Neuronal stem cell (in vitro differentiated cells): ENCODE data around the gene AOAH.

Experiments
- DNase-seq: peaks from one replicate; pipeline ENCODE4 v3.0.0-alpha.2; 2013; ENCODE audit warnings: low spot score
- H2AFZ ChIP-seq: one replicate; pipeline ENCODE4 v1.6.1; 2013; ENCODE audit warnings: mild to moderate bottlenecking, low read length, inconsistent platforms
- H2AK5ac ChIP-seq: 2 replicates; pipeline ENCODE4 v1.6.1; 2013; ENCODE audit warnings: low read depth, mild to moderate bottlenecking, inconsistent platforms, low read length, moderate library complexity, mixed read lengths
- H2BK120ac ChIP-seq: 2 replicates; pipeline ENCODE4 v1.6.1; 2013; ENCODE audit warnings: low read depth, mild to moderate bottlenecking, inconsistent platforms, low read length, moderate library complexity, mixed read lengths
- H2BK12ac ChIP-seq: one replicate; pipeline ENCODE4 v1.6.1; 2013; ENCODE audit warnings: low read length, inconsistent platforms
- H2BK15ac ChIP-seq: 2 replicates; pipeline ENCODE4 v1.6.1; 2013; ENCODE audit warnings: mild to moderate bottlenecking, low read length, inconsistent platforms, mixed read lengths
- H2BK5ac ChIP-seq: one replicate; pipeline ENCODE4 v1.6.1; 2013; ENCODE audit warnings: inconsistent platforms, mild to moderate bottlenecking, low read length, moderate library complexity
- H3K14ac ChIP-seq: one replicate; pipeline ENCODE4 v1.6.1; 2013; ENCODE audit warnings: low read length, inconsistent platforms
- H3K18ac ChIP-seq: 2 replicates; pipeline ENCODE4 v1.6.1; 2013; ENCODE audit warnings: low read length, inconsistent platforms
- H3K23ac ChIP-seq: 2 replicates; pipeline ENCODE4 v1.6.1; 2013; ENCODE audit warnings: low read depth, mild to moderate bottlenecking, mixed read lengths, low read length, inconsistent platforms; ENCODE audit not compliant: poor library complexity
- H3K27ac ChIP-seq: replicated peaks from 3 replicates; pipeline ENCODE4 v1.5.1; 2013; ENCODE audit warnings: low read length, inconsistent platforms
- H3K27me3 ChIP-seq, 3 experiments: 2 replicates each; pipeline ENCODE4 v1.6.1; 2013; ENCODE audit warnings: low read length in 3 of 3, mild to moderate bottlenecking in 2 of 3, inconsistent platforms in 1 of 3, low read depth in 1 of 3, mixed read lengths in 1 of 3, moderate library complexity in 1 of 3; ENCODE audit not compliant: control insufficient read depth in 3 of 3, insufficient read depth in 3 of 3
- H3K36me3 ChIP-seq, 2 donors: replicated peaks in 1 of 2; 2 replicates each; pipeline ENCODE4 v1.6.1; 2013; ENCODE audit warnings: low read length in 2 of 2; ENCODE audit not compliant: control insufficient read depth in 2 of 2, insufficient read depth in 2 of 2
- H3K4ac ChIP-seq: 2 replicates; pipeline ENCODE4 v1.6.1; 2013; ENCODE audit warnings: inconsistent platforms, mild to moderate bottlenecking, low read length, moderate library complexity
- H3K4me1 ChIP-seq, 2 donors: 1 replicate in 1 of 2; 2 replicates in 1 of 2; pipeline ENCODE4 v1.6.1; 2013; ENCODE audit warnings: low read length in 2 of 2, low read depth in 1 of 2; ENCODE audit not compliant: control insufficient read depth in 2 of 2, insufficient read depth in 1 of 2
- H3K4me2 ChIP-seq: one replicate; pipeline ENCODE4 v1.6.1; 2013; ENCODE audit warnings: mild to moderate bottlenecking, low read length, inconsistent platforms; ENCODE audit not compliant: insufficient read depth, poor library complexity, severe bottlenecking
- H3K4me3 ChIP-seq, 2 donors: 2 replicates each; pipeline ENCODE4 v1.5.1; 2013; ENCODE audit warnings: low read length in 2 of 2, mild to moderate bottlenecking in 2 of 2, inconsistent platforms in 1 of 2, moderate library complexity in 1 of 2
- H3K79me1 ChIP-seq: one replicate; pipeline ENCODE4 v1.6.1; 2013; ENCODE audit warnings: low read depth, mild to moderate bottlenecking, inconsistent platforms, low read length, moderate library complexity
- H3K9ac ChIP-seq: one replicate; pipeline ENCODE4 v1.6.1; 2013; ENCODE audit warnings: mild to moderate bottlenecking, low read depth, low read length, inconsistent platforms; ENCODE audit not compliant: poor library complexity
- H3K9me3 ChIP-seq, 2 donors: replicated peaks in 1 of 2; 2 replicates each; pipeline versions ENCODE3 to v1.6.1; 2013; ENCODE audit warnings: low read length in 2 of 2, mild to moderate bottlenecking in 2 of 2, inconsistent platforms in 1 of 2, low read depth in 1 of 2, mixed read lengths in 1 of 2, moderate library complexity in 1 of 2; ENCODE audit not compliant: control insufficient read depth in 2 of 2, insufficient read depth in 1 of 2
- H4K8ac ChIP-seq: one replicate; pipeline ENCODE4 v1.6.1; 2013; ENCODE audit warnings: low read depth, mild to moderate bottlenecking, inconsistent platforms, low read length, moderate library complexity
- H4K91ac ChIP-seq: one replicate; pipeline ENCODE4 v1.6.1; 2013; ENCODE audit warnings: low read length, low read depth, mild to moderate bottlenecking, inconsistent platforms; ENCODE audit not compliant: poor library complexity
- WGBS, 2 donors: extraction: QIAGEN DNeasy Blood & Tissue Kit; methylation state at CpG; one replicate each; pipeline ENCODE4 v1.1.7; 2013; ENCODE audit warnings: missing lambda C conversion rate in 2 of 2, mixed read lengths in 1 of 2; ENCODE audit not compliant: insufficient read length in 2 of 2, insufficient replicate concordance in 1 of 2; ENCODE audit errors: extremely low coverage in 2 of 2; 5-methylcytosine and 5-hydroxymethylcytosine counted together

The AOAH gene

GRCh38 chr7:36736090-36736898 lies 12.0 kb upstream of the AOAH start:
- no peaks in the 10 kb centered on the region for H3K27me3 ChIP-seq

GRCh38 chr7:36735172-36735571 lies 10.9 kb upstream of the AOAH start:
- no peak overlapping the region for H2BK12ac ChIP-seq
- no peak overlapping the region for H3K23ac ChIP-seq
- no peak overlapping the region for H2BK5ac ChIP-seq
- H2AK5ac ChIP-seq, result no peak overlapping the region
- no peak overlapping the region for H2AFZ ChIP-seq
- H3K4ac ChIP-seq, result no peak overlapping the region
- no peak overlapping the region for H3K9ac ChIP-seq
- no peak overlapping the region for H4K91ac ChIP-seq
- peaks cover 0 to 14% of the 10 kb centered on the region in 2 donors for H3K9me3 ChIP-seq
- no peak overlapping the region for H3K27ac ChIP-seq
- no peak overlapping the region for H4K8ac ChIP-seq
- peaks cover 2 to 5% of the 10 kb centered on the region in 2 donors for H3K4me1 ChIP-seq
- no peak overlapping the region for H2BK120ac ChIP-seq
- no peaks in the 10 kb centered on the region for H3K36me3 ChIP-seq
- no peaks in the 10 kb centered on the region for H3K79me1 ChIP-seq
- H3K4me2 ChIP-seq, result no peak overlapping the region
- no peak overlapping the region for H3K18ac ChIP-seq
- no peaks in the 10 kb centered on the region for H3K27me3 ChIP-seq
- WGBS, 2 donors, result no CpG with 5 or more reads among the region's 2 CpGs
- no peak overlapping the region for H3K4me3 ChIP-seq
- no peak overlapping the region for H2BK15ac ChIP-seq
- no peak for DNase-seq
- H3K14ac ChIP-seq, result no peak overlapping the region

More at GRCh38 chr7:36736090-36736898, 12.0 kb upstream of the AOAH start:
- no peak overlapping the region for H3K4me3 ChIP-seq
- no peak overlapping the region for H3K4me2 ChIP-seq
- no peak overlapping the region for H2BK12ac ChIP-seq
- H3K14ac ChIP-seq, result no peak overlapping the region
- no CpG with 5 or more reads among the region's 4 CpGs for WGBS, 2 donors
- H2BK120ac ChIP-seq, result no peak overlapping the region
- H4K91ac ChIP-seq, result no peak overlapping the region
- H4K8ac ChIP-seq, result no peak overlapping the region
- no peaks in the 10 kb centered on the region for H3K79me1 ChIP-seq
- H3K4me1 ChIP-seq, result peaks cover 2 to 5% of the 10 kb centered on the region in 2 donors
- H3K4ac ChIP-seq, result no peak overlapping the region
- no peaks in the 10 kb centered on the region for H3K36me3 ChIP-seq
- H3K9ac ChIP-seq, result no peak overlapping the region
- no peak for DNase-seq
- H2AK5ac ChIP-seq, result no peak overlapping the region
- H3K9me3 ChIP-seq, result peaks cover 0 to 11% of the 10 kb centered on the region in 2 donors
- no peak overlapping the region for H3K23ac ChIP-seq
- H2BK15ac ChIP-seq, result no peak overlapping the region
- peak overlapping the region; percentile 26 for H2AFZ ChIP-seq
- no peak overlapping the region for H2BK5ac ChIP-seq
- no peak overlapping the region for H3K18ac ChIP-seq
- no peak overlapping the region for H3K27ac ChIP-seq

- Histone ChIP-seq H3K9ac (no peak overlapping the region), H2BK12ac (no peak overlapping the region), H3K4ac (no peak overlapping the region), H4K91ac (no peak overlapping the region), H2AK5ac (no peak overlapping the region), H3K79me1 (no peaks in the 10 kb centered on the region), H2BK120ac (no peak overlapping the region), H3K4me1 (peaks cover under 1 to 5% of the 10 kb centered on the region in 2 donors), H3K18ac (no peak overlapping the region), H4K8ac (no peak overlapping the region), H3K9me3 (peaks cover 0 to 14% of the 10 kb centered on the region in 2 donors), H3K4me3 (no peak overlapping the region), H2AFZ (no peak overlapping the region), H2BK15ac (no peak overlapping the region), H3K27ac (no peak overlapping the region), H3K4me2 (no peak overlapping the region), H2BK5ac (no peak overlapping the region), H3K27me3 (no peaks in the 10 kb centered on the region), H3K23ac (no peak overlapping the region), H3K14ac (no peak overlapping the region), H3K36me3 (no peaks in the 10 kb centered on the region)
- WGBS, 2 donors, result no CpG with 5 or more reads among the region's 3 CpGs
- no peak for DNase-seq
Observed at GRCh38 chr7:36734731-36735130, 10.4 kb upstream of the AOAH start.

DNA sequence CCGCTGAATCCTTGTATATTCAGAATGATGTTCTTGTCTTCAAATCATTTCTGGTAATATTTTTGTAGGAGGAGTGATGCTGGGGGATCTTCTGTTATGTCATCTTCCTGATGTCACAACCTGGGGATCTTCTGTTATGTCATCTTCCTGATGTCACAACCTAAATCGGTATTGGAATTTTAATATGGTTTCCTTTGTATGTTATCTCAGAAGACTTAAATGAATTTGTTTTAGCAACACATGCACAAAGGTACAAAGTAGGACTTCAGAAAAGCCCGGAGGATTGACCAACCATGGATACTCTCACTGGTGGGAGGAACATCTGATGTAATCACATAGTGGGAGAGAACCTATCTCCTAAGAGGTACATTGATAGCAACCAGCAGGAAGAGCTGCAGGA lies 9.1 kb upstream of the AOAH start:
- peaks cover 0 to 14% of the 10 kb centered on the region in 2 donors for H3K9me3 ChIP-seq
- no peak overlapping the region for H2BK5ac ChIP-seq
- H3K9ac ChIP-seq, result no peak overlapping the region
- no peak overlapping the region for H3K4me2 ChIP-seq
- H2BK120ac ChIP-seq, result no peak overlapping the region
- H2BK12ac ChIP-seq, result no peak overlapping the region
- no peak overlapping the region for H3K23ac ChIP-seq
- no peak for DNase-seq
- H3K14ac ChIP-seq, result no peak overlapping the region
- H3K27me3 ChIP-seq, result no peaks in the 10 kb centered on the region
- no peaks in the 10 kb centered on the region for H3K79me1 ChIP-seq
- H3K18ac ChIP-seq, result no peak overlapping the region
- peaks cover 0 to 5% of the 10 kb centered on the region in 2 donors for H3K4me1 ChIP-seq
- no peak overlapping the region for H2AFZ ChIP-seq
- H4K8ac ChIP-seq, result no peak overlapping the region
- no peak overlapping the region for H3K4me3 ChIP-seq
- no peak overlapping the region for H4K91ac ChIP-seq
- no CpG with 5 or more reads among the region's 3 CpGs for WGBS, 2 donors
- H2BK15ac ChIP-seq, result no peak overlapping the region
- no peaks in the 10 kb centered on the region for H3K36me3 ChIP-seq
- no peak overlapping the region for H3K4ac ChIP-seq
- no peak overlapping the region for H3K27ac ChIP-seq
- H2AK5ac ChIP-seq, result no peak overlapping the region
